Upper lobe of right lung (tissue), 1 donor: ENCODE data around the gene HOXC10. TPM values are rescaled to one million over a fixed set of nuclear protein-coding genes. Genes with fewer than 3 reads are reported as not detected.

ENCODE experiments used
- ATAC-seq: fragments of 200-7000 bp; cut with Tn5 transposase; one replicate; pipeline ENCODE4 v1.9.1; 2020; ENCODE audit warnings: mild to moderate bottlenecking, moderate library complexity
- DNase-seq: peaks from one replicate; pipeline ENCODE4 v3.0.0-alpha.2; 2020
- H3K27ac ChIP-seq: fragments of 200-600 bp; one replicate; pipeline ENCODE4 v1.8.0; 2022
- H3K27me3 ChIP-seq: fragments of 200-600 bp; one replicate; pipeline ENCODE4 v1.8.0; 2022; ENCODE audit warnings: mild to moderate bottlenecking
- H3K36me3 ChIP-seq: fragments of 200-600 bp; one replicate; pipeline ENCODE4 v1.8.0; 2022
- H3K4me1 ChIP-seq: fragments of 200-600 bp; one replicate; pipeline ENCODE4 v1.8.0; 2022
- H3K4me3 ChIP-seq: fragments of 200-600 bp; one replicate; pipeline ENCODE4 v1.8.0; 2022; ENCODE audit warnings: mild to moderate bottlenecking
- H3K9me3 ChIP-seq: fragments of 200-600 bp; one replicate; pipeline ENCODE4 v1.8.0; 2022
- CTCF ChIP-seq: fragments of 200-600 bp; IDR thresholded peaks from one replicate; pipeline ENCODE4 v1.8.0; 2022; ENCODE audit warnings: antibody characterized with exemption
- intact Hi-C: fragments of 100-400 bp; cut with DNase I; formaldehyde crosslinking; loops from one replicate; pipeline ENCODE4 v1.11.0; 2022
- total RNA-seq: library from RNA; stranded (reverse); fragmentation: NEBNext Ultra II Directional; extraction: Animal tissue kit (Norgen Biotek cat#: 25700); gene quantifications from one replicate; pipeline ENCODE4 v1.2.1, GENCODE V29; 2021
- donor health status: DM: no; HTN: yes; CAD: no; lungs with severe emphysema.

HOXC10 gene
- total RNA-seq, 1 donor from 2014 or later = not detected

- no peak for TF ChIP-seq CTCF
- no peak for ATAC-seq
- peaks cover 96% of the 10 kb centered on the region for H3K27me3 ChIP-seq
- no peak for DNase-seq
- H3K36me3 ChIP-seq = no peaks in the 10 kb centered on the region
- intact Hi-C loops = no loop called here
- peak overlapping the region; percentile 65 for H3K27ac ChIP-seq
- no peaks in the 10 kb centered on the region for H3K9me3 ChIP-seq
- peak overlapping the region; percentile 35 for H3K4me3 ChIP-seq
- peaks cover 5% of the 10 kb centered on the region for H3K4me1 ChIP-seq
Measured at GRCh38 chr12:54019924-54020590, 35.1 kb downstream of the HOXC10 start.

- Histone ChIP-seq H3K4me1 (peaks cover 5% of the 10 kb centered on the region), H3K4me3 (no peak overlapping the region), H3K36me3 (no peaks in the 10 kb centered on the region), H3K27ac (no peak overlapping the region), H3K9me3 (no peaks in the 10 kb centered on the region), H3K27me3 (peaks cover 96% of the 10 kb centered on the region)
- no peak for DNase-seq
- intact Hi-C loops = no loop called here
- TF ChIP-seq CTCF = no peak
- no peak for ATAC-seq
Measured at GRCh38 chr12:54020591-54021405, 35.9 kb downstream of the HOXC10 start.

- Histone ChIP-seq H3K36me3 (no peaks in the 10 kb centered on the region), H3K27me3 (peaks cover 91% of the 10 kb centered on the region), H3K4me1 (peaks cover 5% of the 10 kb centered on the region), H3K9me3 (no peaks in the 10 kb centered on the region), H3K4me3 (no peak overlapping the region), H3K27ac (no peak overlapping the region)
- DNase-seq (no peak), ATAC-seq (no peak)
- TF ChIP-seq CTCF = no peak
- intact Hi-C loops = no loop called here
Measured at GRCh38 chr12:54021432-54022013, 36.6 kb downstream of the HOXC10 start.

- intact Hi-C loops = no loop called here
- H3K4me3 ChIP-seq = no peak overlapping the region
- no peaks in the 10 kb centered on the region for H3K36me3 ChIP-seq
- peaks cover 91% of the 10 kb centered on the region for H3K27me3 ChIP-seq
- no peak overlapping the region for H3K27ac ChIP-seq
- ATAC-seq (no peak), DNase-seq (no peak)
- TF ChIP-seq CTCF = no peak
- peaks cover 5% of the 10 kb centered on the region for H3K4me1 ChIP-seq
- H3K9me3 ChIP-seq = no peaks in the 10 kb centered on the region
Measured at GRCh38 chr12:54022960-54023884, 38.3 kb downstream of the HOXC10 start.

GRCh38 chr12:54024127-54024526 is 39.2 kb downstream of the HOXC10 start:
- H3K27me3 ChIP-seq = peaks cover 93% of the 10 kb centered on the region
- no peak overlapping the region for H3K27ac ChIP-seq

More at GRCh38 chr12:54024127-54024526, 39.2 kb downstream of the HOXC10 start:
- intact Hi-C loops = no loop called here
- H3K4me1 ChIP-seq = no peaks in the 10 kb centered on the region
- TF ChIP-seq CTCF = no peak
- ATAC-seq (no peak), DNase-seq (no peak)
- H3K4me3 ChIP-seq = no peak overlapping the region
- no peaks in the 10 kb centered on the region for H3K9me3 ChIP-seq
- no peaks in the 10 kb centered on the region for H3K36me3 ChIP-seq
